Panc1 (cell line): Measurements from ENCODE around the gene EXOSC3.

Source experiments
- POLR2AphosphoS5 ChIP-seq: IDR thresholded peaks from 2 replicates; pipeline ENCODE4 v1.6.1; 2012; ENCODE audit warnings: mild to moderate bottlenecking, low read depth, low read length, moderate library complexity
- TF ChIP-seq, protein P1 (sequence below): fragments of 450-650 bp; IDR thresholded peaks from 2 replicates; pipeline ENCODE4 v1.5.1; 2017; ENCODE audit warnings: mild to moderate bottlenecking

DNA sequence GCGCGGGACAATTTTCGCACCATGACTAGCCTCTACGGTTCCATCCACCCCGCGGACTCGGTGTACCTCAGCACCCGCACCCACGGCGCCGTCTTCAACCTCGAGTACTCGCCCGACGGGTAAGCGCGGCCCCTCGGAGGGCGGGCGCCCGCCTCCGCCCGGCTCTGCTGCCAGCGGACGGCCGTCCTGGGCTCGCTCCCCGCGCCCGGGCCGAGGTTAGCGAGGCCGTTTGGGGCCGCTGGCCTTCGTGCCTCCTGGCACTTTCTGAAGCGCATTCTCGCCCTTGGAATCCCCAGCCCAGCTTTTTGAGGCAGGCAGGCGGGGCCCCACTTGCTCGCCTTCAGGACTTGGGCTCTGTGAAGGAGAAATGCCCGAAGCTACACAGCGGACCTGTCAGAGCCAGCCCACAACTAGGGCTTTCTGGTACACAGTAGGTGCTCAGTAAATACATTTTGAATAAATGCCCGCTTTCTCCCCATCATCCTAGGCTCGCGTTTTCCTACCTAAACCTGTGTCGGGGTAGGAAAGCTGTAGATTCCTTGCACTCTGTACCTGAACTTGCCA lies 16.5 kb upstream of the EXOSC3 start:
- TF ChIP-seq, protein P1, sequence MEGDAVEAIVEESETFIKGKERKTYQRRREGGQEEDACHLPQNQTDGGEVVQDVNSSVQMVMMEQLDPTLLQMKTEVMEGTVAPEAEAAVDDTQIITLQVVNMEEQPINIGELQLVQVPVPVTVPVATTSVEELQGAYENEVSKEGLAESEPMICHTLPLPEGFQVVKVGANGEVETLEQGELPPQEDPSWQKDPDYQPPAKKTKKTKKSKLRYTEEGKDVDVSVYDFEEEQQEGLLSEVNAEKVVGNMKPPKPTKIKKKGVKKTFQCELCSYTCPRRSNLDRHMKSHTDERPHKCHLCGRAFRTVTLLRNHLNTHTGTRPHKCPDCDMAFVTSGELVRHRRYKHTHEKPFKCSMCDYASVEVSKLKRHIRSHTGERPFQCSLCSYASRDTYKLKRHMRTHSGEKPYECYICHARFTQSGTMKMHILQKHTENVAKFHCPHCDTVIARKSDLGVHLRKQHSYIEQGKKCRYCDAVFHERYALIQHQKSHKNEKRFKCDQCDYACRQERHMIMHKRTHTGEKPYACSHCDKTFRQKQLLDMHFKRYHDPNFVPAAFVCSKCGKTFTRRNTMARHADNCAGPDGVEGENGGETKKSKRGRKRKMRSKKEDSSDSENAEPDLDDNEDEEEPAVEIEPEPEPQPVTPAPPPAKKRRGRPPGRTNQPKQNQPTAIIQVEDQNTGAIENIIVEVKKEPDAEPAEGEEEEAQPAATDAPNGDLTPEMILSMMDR, result no peak
- no peak for TF ChIP-seq POLR2AphosphoS5
